H9 (cell line): Measurements from ENCODE around the gene DDI1. TPM values are rescaled to one million over a fixed set of nuclear protein-coding genes. Genes with fewer than 3 reads are reported as not detected.

Experiments
- DNase-seq: peaks from one replicate; pipeline ENCODE4 v3.0.0-alpha.2; 2017
- H2AFZ ChIP-seq: one replicate; pipeline ENCODE4 v1.6.1; 2013; ENCODE audit warnings: mild to moderate bottlenecking, low read length, control low read depth, moderate library complexity
- H2AK5ac ChIP-seq: 2 replicates; pipeline ENCODE4 v1.6.1; 2013; ENCODE audit warnings: low read length, control low read depth, mixed read lengths; ENCODE audit not compliant: insufficient read length
- H2BK120ac ChIP-seq: one replicate; pipeline ENCODE4 v1.6.1; 2013; ENCODE audit warnings: low read depth, mild to moderate bottlenecking, low read length, control low read depth, inconsistent platforms; ENCODE audit not compliant: poor library complexity, severe bottlenecking
- H2BK12ac ChIP-seq: 2 replicates; pipeline ENCODE4 v1.6.1; 2013; ENCODE audit warnings: low read length, control low read depth, mixed read lengths, low read depth; ENCODE audit not compliant: insufficient read length
- H2BK15ac ChIP-seq: 2 replicates; pipeline ENCODE4 v1.6.1; 2013; ENCODE audit warnings: low read depth, low read length, control low read depth
- H2BK20ac ChIP-seq: one replicate; pipeline ENCODE4 v1.6.1; 2013; ENCODE audit warnings: low read depth, mild to moderate bottlenecking, low read length, control low read depth, inconsistent platforms; ENCODE audit not compliant: poor library complexity, severe bottlenecking
- H2BK5ac ChIP-seq: 2 replicates; pipeline ENCODE4 v1.6.1; 2013; ENCODE audit warnings: low read length, control low read depth, mixed read lengths; ENCODE audit not compliant: insufficient read length
- H3K14ac ChIP-seq: 2 replicates; pipeline ENCODE4 v1.6.1; 2013; ENCODE audit warnings: low read length, control low read depth; ENCODE audit not compliant: insufficient read depth
- H3K18ac ChIP-seq: 2 replicates; pipeline ENCODE4 v1.6.1; 2013; ENCODE audit warnings: low read depth, mild to moderate bottlenecking, mixed read lengths, low read length, control low read depth; ENCODE audit not compliant: insufficient read length
- H3K23ac ChIP-seq: 2 replicates; pipeline ENCODE4 v1.6.1; 2013; ENCODE audit warnings: low read length, control low read depth, mixed read lengths, low read depth; ENCODE audit not compliant: insufficient read length
- H3K23me2 ChIP-seq: 2 replicates; pipeline ENCODE4 v1.6.1; 2013; ENCODE audit warnings: low read depth, mild to moderate bottlenecking, mixed read lengths, low read length, control low read depth; ENCODE audit not compliant: insufficient read length, poor library complexity, severe bottlenecking
- H3K27ac ChIP-seq: 2 replicates; pipeline ENCODE4 v1.5.1; 2013; ENCODE audit warnings: low read length, control low read depth, mixed read lengths, low read depth; ENCODE audit not compliant: insufficient read length
- H3K27me3 ChIP-seq: 2 replicates; pipeline ENCODE4 v1.6.1; 2013; ENCODE audit warnings: low read length, control low read depth, inconsistent platforms; ENCODE audit not compliant: insufficient read depth
- H3K4ac ChIP-seq: 2 replicates; pipeline ENCODE4 v1.6.1; 2013; ENCODE audit warnings: low read depth, mild to moderate bottlenecking, control low read depth, inconsistent platforms, low read length, moderate library complexity
- H3K4me1 ChIP-seq: 2 replicates; pipeline ENCODE4 v1.6.1; 2013; ENCODE audit warnings: low read length, control low read depth, inconsistent platforms; ENCODE audit not compliant: insufficient read depth
- H3K4me2 ChIP-seq: 2 replicates; pipeline ENCODE4 v1.6.1; 2013; ENCODE audit warnings: low read length, control low read depth, mixed read lengths; ENCODE audit not compliant: insufficient read length, insufficient read depth
- H3K56ac ChIP-seq: 2 replicates; pipeline ENCODE4 v1.6.1; 2013; ENCODE audit warnings: low read depth, mild to moderate bottlenecking, mixed read lengths, low read length, control low read depth; ENCODE audit not compliant: insufficient read length
- H3K79me1 ChIP-seq: 2 replicates; pipeline ENCODE4 v1.6.1; 2013; ENCODE audit warnings: low read depth, mild to moderate bottlenecking, moderate library complexity, low read length, control low read depth, inconsistent platforms; ENCODE audit not compliant: insufficient read depth, poor library complexity, severe bottlenecking
- H3K79me2 ChIP-seq: 2 replicates; pipeline ENCODE4 v1.6.1; 2013; ENCODE audit warnings: low read length, control low read depth, inconsistent platforms; ENCODE audit not compliant: insufficient read depth
- H3K9ac ChIP-seq: 2 replicates; pipeline ENCODE4 v1.6.1; 2013; ENCODE audit warnings: low read length, control low read depth, mixed read lengths; ENCODE audit not compliant: insufficient read length; ENCODE audit errors: extremely low read depth
- H3K9me3 ChIP-seq: one replicate; pipeline ENCODE4 v1.6.1; 2013; ENCODE audit warnings: low read depth, low read length, inconsistent platforms; ENCODE audit not compliant: control insufficient read depth
- H3T11ph ChIP-seq: one replicate; pipeline ENCODE4 v1.6.1; 2013; ENCODE audit warnings: mild to moderate bottlenecking, low read length, control low read depth, inconsistent platforms
- H4K20me1 ChIP-seq: one replicate; pipeline ENCODE4 v1.6.1; 2013; ENCODE audit not compliant: control insufficient read depth, insufficient read length, insufficient read depth
- H4K5ac ChIP-seq: 2 replicates; pipeline ENCODE4 v1.6.1; 2013; ENCODE audit warnings: low read depth, mild to moderate bottlenecking, mixed read lengths, low read length, control low read depth; ENCODE audit not compliant: insufficient read length
- H4K8ac ChIP-seq: replicated peaks from 2 replicates; pipeline ENCODE4 v1.6.1; 2013; ENCODE audit warnings: low read length, control low read depth, mixed read lengths, low read depth; ENCODE audit not compliant: insufficient read length
- H4K91ac ChIP-seq: 2 replicates; pipeline ENCODE4 v1.6.1; 2013; ENCODE audit warnings: low read depth, mild to moderate bottlenecking, moderate library complexity, mixed read lengths, low read length, control low read depth; ENCODE audit not compliant: insufficient read length
- H3K27ac Mint-ChIP-seq, 3 experiments: 2 replicates in 2 of 3; 3 replicates in 1 of 3; pipeline ENCODE4 v1.8.0; 2020 to 2021; ENCODE audit warnings: mixed read lengths in 3 of 3, mild to moderate bottlenecking in 1 of 3, moderate library complexity in 1 of 3
- H3K27me3 Mint-ChIP-seq: 2 replicates; pipeline ENCODE4 v1.8.0; 2021; ENCODE audit warnings: low read depth, mild to moderate bottlenecking, moderate library complexity, mixed read lengths
- H3K36me3 Mint-ChIP-seq, 3 experiments: 2 replicates in 2 of 3; 3 replicates in 1 of 3; pipeline ENCODE4 v1.8.0; 2020 to 2021; ENCODE audit warnings: low read depth in 3 of 3, mixed read lengths in 3 of 3; ENCODE audit not compliant: insufficient read depth in 1 of 3
- H3K4me1 Mint-ChIP-seq, 2 experiments: 2 replicates each; pipeline ENCODE4 v1.8.0; 2020; ENCODE audit warnings: mixed read lengths in 2 of 2
- H3K4me3 Mint-ChIP-seq, 2 experiments: 2 replicates in 1 of 2; 3 replicates in 1 of 2; pipeline ENCODE4 v1.8.0; 2020 to 2021; ENCODE audit warnings: mild to moderate bottlenecking in 2 of 2, mixed read lengths in 2 of 2, moderate library complexity in 1 of 2
- H3K9me3 Mint-ChIP-seq, 2 experiments: 2 replicates in 1 of 2; 3 replicates in 1 of 2; pipeline ENCODE4 v1.8.0; 2020; ENCODE audit warnings: mild to moderate bottlenecking in 2 of 2, mixed read lengths in 2 of 2, moderate library complexity in 1 of 2
- CTCF ChIP-seq: fragments of 200-600 bp; sonication (generic); conservative IDR thresholded peaks from 3 replicates; pipeline ENCODE4 v1.8.0; 2021; ENCODE audit warnings: antibody characterized with exemption, mild to moderate bottlenecking
- WGBS: extraction: QIAGEN DNeasy Blood & Tissue Kit; methylation state at CpG from one replicate; pipeline ENCODE4 v1.1.7; 2013; ENCODE audit warnings: missing lambda C conversion rate, low lambda C conversion rate, mixed read lengths; ENCODE audit not compliant: insufficient read length; ENCODE audit errors: extremely low coverage; 5-methylcytosine and 5-hydroxymethylcytosine counted together
- total RNA-seq: library from RNA; stranded (reverse); gene quantifications from 2 replicates; pipeline ENCODE4 v1.2.1, GENCODE V29; 2021

DDI1 gene
- total RNA-seq, 1 experiment from 2014 or later: not detected

GRCh38 chr11:104057908-104058307, 21.5 kb downstream of the DDI1 start:
- no peak overlapping the region for H3K4me3 Mint-ChIP-seq
- Histone ChIP-seq H3K27me3 (no peaks in the 10 kb centered on the region), H3K4me1 (no peaks in the 10 kb centered on the region; the same call in 1 of the 2 replicates), H3K18ac (no peak overlapping the region), H2BK5ac (no peak overlapping the region), H4K20me1 (no peaks in the 10 kb centered on the region), H2BK120ac (no peak overlapping the region), H3K14ac (no peak overlapping the region), H2BK12ac (no peak overlapping the region), H3T11ph (no peak overlapping the region), H3K4ac (no peak overlapping the region), H2BK20ac (no peak overlapping the region), H4K8ac (no peak overlapping the region), H3K56ac (no peak overlapping the region), H2BK15ac (no peak overlapping the region), H4K5ac (no peak overlapping the region), H2AK5ac (no peak overlapping the region), H3K79me2 (no peaks in the 10 kb centered on the region), H3K23me2 (no peaks in the 10 kb centered on the region), H3K4me2 (no peak overlapping the region), H3K27ac (no peak overlapping the region), H3K9ac (no peak overlapping the region), H2AFZ (no peak overlapping the region), H3K9me3 (no peaks in the 10 kb centered on the region), H3K79me1 (no peaks in the 10 kb centered on the region), H4K91ac (no peak overlapping the region), H3K23ac (no peak overlapping the region)
- H3K9me3 Mint-ChIP-seq: no peaks in the 10 kb centered on the region
- H3K4me1 Mint-ChIP-seq: peaks cover 13% of the 10 kb centered on the region in 2 experiments
- H3K36me3 Mint-ChIP-seq: no peaks in the 10 kb centered on the region
- no peak for DNase-seq
- TF ChIP-seq CTCF: no peak
- no peak overlapping the region for H3K27ac Mint-ChIP-seq
- no CpG with 5 or more reads among the region's 5 CpGs for WGBS
- no peaks in the 10 kb centered on the region for H3K27me3 Mint-ChIP-seq
